Measurements from ENCODE around the gene GDA.
"Not testable (repeated sequence)": the region's sequence is repeated elsewhere in the genome, so short reads cannot be mapped to it uniquely, and the experiment has no call there.

Gene GDA

GRCh38 chr9:72271613-72272478 is 122.6 kb downstream of the GDA start:
- FAIRE-seq (no peak), DNase-seq (ENCODE audit: insufficient read length, low spot score) (peak; percentile 49)

GRCh38 chr9:72274441-72274840 is 125.2 kb downstream of the GDA start:
- DNase-seq (ENCODE audit: insufficient read length, low spot score) (no peak), FAIRE-seq (no peak)

- FAIRE-seq (no peak), DNase-seq (ENCODE audit: insufficient read length, low spot score) (no peak)
Measured at GRCh38 chr9:72274916-72275315, 125.7 kb downstream of the GDA start.

- DNase-seq (ENCODE audit: insufficient read length, low spot score) (no peak), FAIRE-seq (no peak)
Measured at GRCh38 chr9:72276429-72276828, 127.2 kb downstream of the GDA start.

GRCh38 chr9:72278959-72279358 is 129.7 kb downstream of the GDA start:
- FAIRE-seq (no peak), DNase-seq (ENCODE audit: insufficient read length, low spot score) (no peak)

- peak; percentile 55 for FAIRE-seq
- DNase-seq (ENCODE audit: insufficient read length, low spot score): peak; percentile 56
Measured at GRCh38 chr9:72280913-72281500, 131.8 kb downstream of the GDA start.

GRCh38 chr9:72289401-72289800 is 140.2 kb downstream of the GDA start:
- no peak for FAIRE-seq

GRCh38 chr9:72290311-72290710 is 141.1 kb downstream of the GDA start:
- DNase-seq (ENCODE audit: insufficient read length, low spot score) (no peak), FAIRE-seq (no peak)

More at GRCh38 chr9:72289401-72289800, 140.2 kb downstream of the GDA start:
- no peak for DNase-seq (ENCODE audit: insufficient read length, low spot score)

- not testable (repeated sequence) for FAIRE-seq; DNase-seq (ENCODE audit: insufficient read length, low spot score)
Measured at GRCh38 chr9:72291576-72291975, 142.3 kb downstream of the GDA start.

- FAIRE-seq: no peak
- peak; percentile 25 for DNase-seq (ENCODE audit: insufficient read length, low spot score)
Measured at GRCh38 chr9:72292256-72292682, 143.0 kb downstream of the GDA start.

- DNase-seq (ENCODE audit: insufficient read length, low spot score) (peak; percentile 22), FAIRE-seq (no peak)
Measured at GRCh38 chr9:72292874-72293607, 143.8 kb downstream of the GDA start.

- no peak for FAIRE-seq
- DNase-seq (ENCODE audit: insufficient read length, low spot score): no peak
Measured at GRCh38 chr9:72294936-72295335, 145.7 kb downstream of the GDA start.

- DNase-seq (ENCODE audit: insufficient read length, low spot score) (no peak), FAIRE-seq (no peak)
Measured at GRCh38 chr9:72297516-72297915, 148.3 kb downstream of the GDA start.

GRCh38 chr9:72299017-72299603 is 149.9 kb downstream of the GDA start:
- no peak for FAIRE-seq
- no peak for DNase-seq (ENCODE audit: insufficient read length, low spot score)

- FAIRE-seq (no peak), DNase-seq (ENCODE audit: insufficient read length, low spot score) (no peak)
Measured at GRCh38 chr9:72300873-72301272, 151.6 kb downstream of the GDA start.

Data from HTR-8/SVneo (cell line).